Hepatocyte (in vitro differentiated cells): ENCODE results near the gene SPOUT1.
"Not testable (repeated sequence)": the region's sequence is repeated elsewhere in the genome, so short reads cannot be mapped to it uniquely, and the experiment has no call there.

Source experiments
- CTCF ChIP-seq: fragments of 200-600 bp; sonication (generic); IDR thresholded peaks from 2 replicates; pipeline ENCODE4 v1.5.1; 2016; ENCODE audit warnings: antibody characterized with exemption, mild to moderate bottlenecking; ENCODE audit not compliant: poor library complexity
- EZH2 ChIP-seq: fragments of 200-600 bp; sonication (generic); IDR thresholded peaks from 2 replicates; pipeline ENCODE4 v1.6.1; 2016; ENCODE audit warnings: antibody characterized with exemption, mild to moderate bottlenecking, borderline replicate concordance
- EZH2phosphoT487 ChIP-seq: fragments of 200-600 bp; sonication (generic); IDR thresholded peaks from one replicate; pipeline ENCODE4 v1.6.1; 2018; ENCODE audit warnings: antibody characterized with exemption, mild to moderate bottlenecking, low read depth, moderate library complexity; ENCODE audit not compliant: unreplicated experiment, severe bottlenecking

- not testable (repeated sequence) for TF ChIP-seq EZH2phosphoT487, CTCF, EZH2
Observed at GRCh38 chr9:128851024-128851423, 21.4 kb upstream of the SPOUT1 start.
